ENCODE results near the gene KRTAP4-7.
"Not testable (repeated sequence)": the region's sequence is repeated elsewhere in the genome, so short reads cannot be mapped to it uniquely, and the experiment has no call there.

KRTAP4-7 gene

DNA sequence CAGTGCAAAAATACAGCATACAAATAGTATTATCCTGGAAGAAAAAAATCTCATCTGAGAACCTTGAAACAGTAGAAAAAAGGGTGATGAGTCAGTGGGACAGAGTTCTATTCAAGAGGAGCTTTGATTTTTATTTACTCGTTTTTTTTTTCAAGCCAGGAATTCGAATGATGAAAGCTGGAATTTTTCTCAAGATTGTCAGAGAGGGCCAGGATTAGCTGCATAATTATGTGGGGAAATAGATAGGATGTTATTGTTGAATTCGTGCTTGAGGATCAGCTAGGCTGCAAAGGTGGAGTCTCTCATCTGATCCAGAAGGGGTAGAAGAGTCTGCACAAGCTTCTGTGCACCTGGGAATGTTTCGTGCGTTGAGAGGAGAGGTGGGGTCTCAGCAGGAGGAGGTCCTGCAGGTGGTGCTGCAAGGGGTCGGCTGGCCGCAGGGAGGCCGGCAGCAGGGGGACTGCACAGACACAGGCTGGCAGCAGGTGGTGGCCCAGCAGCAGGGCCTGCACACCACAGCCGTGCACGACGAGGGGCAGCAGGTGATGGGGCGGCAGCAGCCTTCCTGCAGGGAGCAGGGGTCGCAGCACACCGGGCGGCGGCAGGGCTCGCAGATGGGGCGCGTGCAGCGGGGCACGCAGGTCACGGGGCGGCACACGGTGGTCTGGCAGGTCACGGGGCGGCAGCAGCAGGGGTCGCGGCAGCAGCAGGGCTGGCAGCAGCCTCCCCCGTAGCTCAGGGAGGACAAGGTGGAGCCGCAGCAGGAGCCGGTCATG lies 24.5 kb upstream of the KRTAP4-7 start:
- not testable (repeated sequence) for H3K4me1 Mint-ChIP-seq, H3K27ac Mint-ChIP-seq, H3K36me3 Mint-ChIP-seq, H3K4me3 Mint-ChIP-seq, H3K9me3 Mint-ChIP-seq
- peaks cover 26% of the 10 kb centered on the region for H3K27me3 Mint-ChIP-seq

DNA sequence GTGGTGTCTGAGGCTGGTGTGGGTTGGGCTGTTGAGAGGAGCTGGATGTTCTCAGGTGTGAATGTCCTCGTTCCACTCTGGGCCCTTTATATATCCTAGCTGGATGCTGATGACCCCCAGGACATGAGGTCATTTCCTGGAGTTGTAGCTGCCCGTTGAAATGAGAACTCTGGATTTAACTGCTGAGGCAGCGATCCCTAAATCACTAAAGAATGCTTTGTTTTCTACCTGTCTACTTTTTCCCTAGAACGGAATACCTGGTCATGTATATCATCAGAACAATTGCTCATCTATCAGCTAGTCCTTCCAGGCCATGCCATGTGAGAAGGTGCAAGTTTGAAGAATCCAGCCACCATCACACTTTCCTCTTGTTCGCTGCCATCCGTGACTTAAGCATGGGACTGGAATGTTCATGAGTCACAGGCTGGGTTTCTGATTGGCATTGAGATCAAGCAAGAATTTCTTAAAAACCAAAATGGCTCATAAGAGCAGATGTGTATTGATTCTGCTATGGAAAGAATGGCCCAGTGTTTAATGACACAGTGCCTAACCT lies 23.8 kb upstream of the KRTAP4-7 start, which contains the start of gene KRTAP2-3:
KRTAP2-3 (minus strand) TSS at position 63 of the 553 bp plus-strand sequence. CDS start 64 bp downstream, outside the sequence.
- Mint-ChIP-seq H3K4me3 (no peak within 1 kb of the TSS), H3K27ac (no peak within 1 kb of the TSS), H3K27me3 (peaks cover 25% of the 10 kb centered on the region), H3K9me3 (no peaks in the 10 kb centered on the region), H3K4me1 (no peaks in the 10 kb centered on the region), H3K36me3 (no peaks in the 10 kb centered on the region)

GRCh38 chr17:41061964-41062363 lies 22.0 kb upstream of the KRTAP4-7 start:
- H3K9me3 Mint-ChIP-seq, result no peaks in the 10 kb centered on the region
- H3K27ac Mint-ChIP-seq, result no peak overlapping the region
- H3K36me3 Mint-ChIP-seq, result no peaks in the 10 kb centered on the region
- no peaks in the 10 kb centered on the region for H3K4me1 Mint-ChIP-seq
- peaks cover 20% of the 10 kb centered on the region for H3K27me3 Mint-ChIP-seq
- no peak overlapping the region for H3K4me3 Mint-ChIP-seq

- Mint-ChIP-seq H3K4me3 (no peak overlapping the region), H3K9me3 (no peaks in the 10 kb centered on the region), H3K27me3 (peaks cover 16% of the 10 kb centered on the region), H3K27ac (peak overlapping the region; percentile 0), H3K36me3 (no peaks in the 10 kb centered on the region), H3K4me1 (no peaks in the 10 kb centered on the region)
Measured at GRCh38 chr17:41063449-41063848, 20.5 kb upstream of the KRTAP4-7 start.

DNA sequence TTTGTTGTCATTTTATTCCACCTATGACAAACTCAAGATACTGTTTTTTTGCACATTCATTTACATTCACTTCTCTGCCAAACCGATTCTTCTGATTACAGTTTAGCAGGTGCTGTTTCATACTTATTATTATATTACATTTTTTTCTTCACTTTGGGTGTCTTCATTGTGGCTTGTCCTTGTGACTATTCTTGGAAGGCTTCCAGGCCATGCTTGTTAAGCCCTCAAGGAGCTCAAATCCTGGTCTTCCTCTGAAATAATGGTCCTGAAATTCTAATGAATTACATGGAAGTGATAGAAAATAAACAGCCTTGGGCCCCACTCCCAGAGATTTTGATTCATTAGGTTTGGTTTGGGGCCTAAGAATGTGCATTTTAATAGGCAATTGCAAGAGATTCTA lies 19.6 kb upstream of the KRTAP4-7 start:
- Mint-ChIP-seq H3K27me3 (peaks cover 11% of the 10 kb centered on the region), H3K4me1 (no peaks in the 10 kb centered on the region), H3K4me3 (no peak overlapping the region), H3K9me3 (no peaks in the 10 kb centered on the region), H3K36me3 (no peaks in the 10 kb centered on the region), H3K27ac (no peak overlapping the region)

GRCh38 chr17:41065016-41065689 lies 18.8 kb upstream of the KRTAP4-7 start:
- H3K4me3 Mint-ChIP-seq, H3K27me3 Mint-ChIP-seq, H3K4me1 Mint-ChIP-seq, H3K27ac Mint-ChIP-seq, H3K36me3 Mint-ChIP-seq, H3K9me3 Mint-ChIP-seq: not testable (repeated sequence)

DNA sequence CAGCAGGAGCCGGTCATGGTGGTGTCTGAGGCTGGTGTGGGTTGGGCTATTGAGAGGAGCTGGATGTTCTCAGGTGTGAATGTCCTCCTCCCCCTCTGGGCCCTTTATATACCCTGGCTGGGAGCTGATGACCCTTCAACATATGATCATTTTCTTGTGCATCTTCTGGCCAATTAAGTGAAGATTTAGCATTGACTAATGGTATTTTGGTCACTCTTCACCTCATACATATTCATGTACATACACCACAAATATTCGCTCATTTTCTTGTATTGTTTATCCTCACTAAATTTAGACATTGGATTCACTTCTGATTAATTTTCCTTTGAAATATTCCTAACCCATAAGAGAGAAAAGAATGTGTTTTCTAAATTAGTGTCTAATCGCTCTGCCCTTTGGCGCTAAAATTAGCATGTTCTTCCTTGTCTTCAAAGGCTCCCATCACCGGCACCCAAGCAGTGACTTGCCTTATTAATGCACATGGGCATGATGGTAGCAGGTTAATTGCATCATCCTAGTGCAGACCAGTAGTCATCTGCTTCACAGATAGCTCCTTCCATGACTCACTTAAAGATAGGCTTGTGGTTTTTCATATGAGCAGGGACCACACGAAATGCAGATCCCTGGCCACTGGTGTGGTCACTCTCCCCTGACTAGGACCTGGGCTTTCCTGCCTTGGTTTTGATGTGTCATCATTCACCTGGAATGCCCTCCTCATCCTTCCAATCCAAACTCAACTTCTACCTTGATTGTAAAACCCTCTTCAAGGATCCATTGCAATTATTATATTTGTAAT lies 17.9 kb upstream of the KRTAP4-7 start, which contains the start of gene KRTAP2-4:
KRTAP2-4 (minus strand) TSS at position 51 of the 796 bp plus-strand sequence; CDS start at position 17, 34 bp downstream.
- Mint-ChIP-seq H3K27ac (no peak within 1 kb of the TSS), H3K27me3 (peaks cover 2% of the 10 kb centered on the region), H3K9me3 (no peaks in the 10 kb centered on the region), H3K4me3 (no peak within 1 kb of the TSS), H3K4me1 (no peaks in the 10 kb centered on the region), H3K36me3 (no peaks in the 10 kb centered on the region)

DNA sequence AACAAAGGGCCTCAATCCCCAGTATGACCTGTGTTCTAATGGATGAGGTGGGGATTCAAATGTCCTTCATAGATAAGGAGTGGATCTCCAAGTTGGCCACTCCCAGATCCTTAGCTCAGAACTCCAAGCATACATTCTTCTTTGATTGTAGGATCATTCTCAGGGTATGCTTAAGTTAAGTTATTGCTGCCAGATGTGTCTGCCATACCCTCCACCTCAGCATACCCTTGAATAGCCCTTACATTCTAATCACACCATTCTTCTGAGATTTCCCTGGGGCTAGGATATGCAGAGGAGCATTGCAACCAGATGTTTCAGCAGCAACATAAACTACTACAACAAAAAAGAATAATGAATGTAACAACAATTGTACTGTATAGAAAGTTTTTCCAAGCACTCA lies 16.7 kb upstream of the KRTAP4-7 start:
- H3K36me3 Mint-ChIP-seq, result no peaks in the 10 kb centered on the region

DNA sequence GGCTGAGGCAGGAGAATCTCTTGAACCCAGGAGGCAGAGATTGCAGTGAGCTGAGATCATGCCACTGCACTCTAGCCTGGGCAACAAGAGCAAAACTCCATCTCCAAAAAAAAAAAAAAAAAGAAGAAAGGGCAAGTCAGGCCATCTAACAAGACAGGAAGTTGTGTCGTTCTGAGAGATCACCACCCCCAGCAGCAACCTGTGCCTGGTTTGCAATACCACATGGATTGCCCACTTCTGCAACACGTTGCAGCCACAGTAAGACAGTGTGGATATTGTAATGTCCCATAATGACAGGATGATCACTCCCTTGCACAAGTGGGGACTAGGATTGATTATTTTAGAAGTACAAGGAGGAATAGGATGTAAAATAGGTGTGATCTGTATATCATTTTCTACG lies 14.9 kb upstream of the KRTAP4-7 start:
- Mint-ChIP-seq H3K27me3 (no peaks in the 10 kb centered on the region), H3K4me3 (no peak overlapping the region), H3K36me3 (no peaks in the 10 kb centered on the region), H3K9me3 (no peaks in the 10 kb centered on the region), H3K27ac (no peak overlapping the region), H3K4me1 (no peaks in the 10 kb centered on the region)

More for the DNA sequence above, 16.7 kb upstream of the KRTAP4-7 start:
- H3K27me3 Mint-ChIP-seq, result no peaks in the 10 kb centered on the region
- no peaks in the 10 kb centered on the region for H3K4me1 Mint-ChIP-seq
- H3K4me3 Mint-ChIP-seq, result no peak overlapping the region
- H3K9me3 Mint-ChIP-seq, result no peaks in the 10 kb centered on the region
- no peak overlapping the region for H3K27ac Mint-ChIP-seq

DNA sequence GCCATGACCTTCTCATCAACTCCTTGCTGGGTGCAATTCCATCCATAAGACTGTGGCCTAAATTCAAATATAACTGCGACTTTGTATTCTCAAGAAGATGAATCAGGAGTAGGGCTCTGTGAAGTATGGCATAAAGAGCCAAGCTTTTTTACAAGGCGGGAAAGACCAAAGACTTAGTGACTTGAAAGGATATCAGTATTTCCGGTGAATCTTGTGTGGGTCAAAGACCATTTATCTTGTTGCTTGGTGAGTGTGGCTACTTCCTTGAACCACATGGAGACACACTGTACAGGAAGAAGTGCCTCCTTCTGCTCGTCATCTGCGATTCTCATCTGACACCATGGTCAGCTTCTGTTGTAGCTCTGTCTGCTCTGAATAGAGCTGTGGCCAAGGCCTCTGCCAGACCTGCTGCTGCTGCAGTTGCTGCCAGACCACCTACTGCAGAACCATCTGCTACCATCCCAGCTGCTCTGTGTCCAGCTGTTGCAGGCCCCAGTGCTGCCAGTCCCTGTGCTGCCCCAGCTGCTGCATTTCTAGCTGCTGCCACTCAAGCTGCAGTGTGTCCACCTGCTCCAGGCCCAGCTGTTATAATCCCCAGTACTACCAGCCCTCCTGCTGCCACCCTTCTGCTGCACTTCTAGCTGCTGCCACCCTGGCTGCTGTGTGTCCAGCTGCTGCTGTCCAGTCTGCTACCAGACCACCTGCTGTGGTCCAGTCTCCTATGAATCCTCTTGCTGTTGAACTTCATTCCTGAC lies 12.2 kb upstream of the KRTAP4-7 start:
- H3K36me3 Mint-ChIP-seq, result peaks cover 3% of the 10 kb centered on the region
- H3K27me3 Mint-ChIP-seq, result peaks cover 10% of the 10 kb centered on the region
- H3K27ac Mint-ChIP-seq, result no peak overlapping the region
- H3K4me3 Mint-ChIP-seq, result no peak overlapping the region
- no peaks in the 10 kb centered on the region for H3K9me3 Mint-ChIP-seq
- no peaks in the 10 kb centered on the region for H3K4me1 Mint-ChIP-seq

- no peaks in the 10 kb centered on the region for H3K9me3 Mint-ChIP-seq
- H3K4me3 Mint-ChIP-seq, result no peak overlapping the region
- peaks cover 11% of the 10 kb centered on the region for H3K27me3 Mint-ChIP-seq
- peaks cover 3% of the 10 kb centered on the region for H3K36me3 Mint-ChIP-seq
- no peaks in the 10 kb centered on the region for H3K4me1 Mint-ChIP-seq
- no peak overlapping the region for H3K27ac Mint-ChIP-seq
Measured at GRCh38 chr17:41073676-41074075, 10.3 kb upstream of the KRTAP4-7 start.

DNA sequence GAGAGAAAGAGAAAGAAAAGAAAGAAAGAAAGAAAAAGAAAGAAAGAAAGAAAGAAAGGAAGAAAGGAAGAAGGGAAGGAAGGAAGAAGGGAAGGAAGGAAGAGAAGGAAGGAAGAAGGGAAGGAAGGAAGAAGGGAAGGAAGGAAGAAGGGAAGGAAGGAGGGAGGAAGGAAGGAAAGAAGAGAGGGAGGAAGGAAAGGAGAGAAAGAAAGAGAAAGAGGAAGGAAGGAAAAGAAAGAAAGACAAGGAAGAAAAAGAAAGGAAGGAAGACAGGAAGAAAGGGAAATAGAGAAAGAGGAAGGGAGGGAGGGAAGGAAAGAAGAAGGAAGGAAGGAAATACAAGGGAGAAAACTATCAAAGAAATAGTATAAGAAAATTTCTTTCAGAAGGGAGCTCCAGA lies 7.2 kb upstream of the KRTAP4-7 start:
- Mint-ChIP-seq H3K27ac (no peak overlapping the region), H3K27me3 (peaks cover 11% of the 10 kb centered on the region), H3K36me3 (peaks cover 3% of the 10 kb centered on the region), H3K4me1 (no peaks in the 10 kb centered on the region), H3K9me3 (no peaks in the 10 kb centered on the region), H3K4me3 (no peak overlapping the region)

DNA sequence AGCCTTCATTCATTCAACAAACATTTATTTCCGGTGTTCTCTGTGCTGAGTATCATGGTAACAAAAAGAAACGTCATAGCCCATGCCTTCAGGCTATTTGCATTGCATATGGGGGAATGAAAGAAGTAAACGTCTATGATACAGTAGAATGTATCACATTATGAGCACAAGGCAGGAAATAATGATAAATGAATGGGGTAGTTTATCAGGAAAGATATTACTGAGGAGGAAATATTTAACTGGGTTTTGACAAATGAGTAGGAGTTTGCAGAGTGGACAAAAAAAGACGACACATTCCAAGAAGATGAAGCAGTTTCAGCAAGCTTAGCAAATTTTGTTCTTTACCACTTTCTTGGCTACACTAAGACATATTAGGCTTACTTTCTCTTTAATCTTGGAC lies 1.3 kb upstream of the KRTAP4-7 start:
- no peaks in the 10 kb centered on the region for H3K4me1 Mint-ChIP-seq
- peaks cover 1% of the 10 kb centered on the region for H3K27me3 Mint-ChIP-seq
- no peak overlapping the region for H3K27ac Mint-ChIP-seq
- no peaks in the 10 kb centered on the region for H3K9me3 Mint-ChIP-seq
- no peak overlapping the region for H3K4me3 Mint-ChIP-seq
- H3K36me3 Mint-ChIP-seq, result no peaks in the 10 kb centered on the region

- H3K27ac Mint-ChIP-seq, H3K36me3 Mint-ChIP-seq: not testable (repeated sequence)
Measured at GRCh38 chr17:41083427-41083826, 523 bp upstream of the KRTAP4-7 start.

DNA sequence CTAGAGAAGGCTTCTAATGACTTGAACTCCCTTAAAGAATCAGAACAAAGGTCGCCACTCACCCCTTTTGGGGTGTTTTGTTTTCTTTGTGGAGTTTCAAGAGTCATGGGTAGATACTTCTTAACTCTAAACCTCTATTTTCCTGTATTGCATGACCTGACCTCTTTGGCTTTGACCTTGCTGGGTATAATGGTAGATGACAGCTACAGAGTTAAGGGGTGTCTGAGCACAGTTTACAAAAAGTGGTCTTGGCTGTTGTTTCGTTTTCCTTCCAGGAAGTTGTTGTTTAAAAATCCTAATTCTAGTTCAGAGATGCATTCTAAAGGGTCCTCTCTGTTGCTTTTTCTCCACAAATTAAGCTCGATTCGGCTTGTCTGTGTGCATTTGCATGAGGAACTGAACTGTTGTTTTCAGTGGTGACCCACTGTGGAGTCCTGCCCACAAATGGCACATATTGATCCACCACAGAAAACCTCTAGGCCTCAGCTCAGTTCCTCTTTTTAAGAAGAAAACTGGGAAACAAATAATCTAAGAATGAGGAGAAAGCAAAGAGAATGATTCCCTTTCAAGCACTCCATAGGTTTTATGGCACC lies 4.9 kb downstream of the KRTAP4-7 start:
- H3K27me3 Mint-ChIP-seq, H3K4me1 Mint-ChIP-seq, H3K36me3 Mint-ChIP-seq, H3K4me3 Mint-ChIP-seq, H3K9me3 Mint-ChIP-seq, H3K27ac Mint-ChIP-seq: not testable (repeated sequence)

More at GRCh38 chr17:41083427-41083826, 523 bp upstream of the KRTAP4-7 start:
- not testable (repeated sequence) for H3K4me1 Mint-ChIP-seq, H3K27me3 Mint-ChIP-seq, H3K4me3 Mint-ChIP-seq, H3K9me3 Mint-ChIP-seq
